Neural cell (in vitro differentiated cells): ENCODE data around the gene OR5A1. TPM values are rescaled to one million over a fixed set of nuclear protein-coding genes. Genes with fewer than 3 reads are reported as not detected.

Experiments used
- H2AFZ ChIP-seq: fragments of 200-600, 300-800 bp; sonication (generic), shearing (Covaris generic); 2 replicates; pipeline ENCODE4 v1.6.0; 2014; ENCODE audit warnings: low read depth, mild to moderate bottlenecking, antibody characterized with exemption, low read length, moderate library complexity
- H3F3A ChIP-seq: fragments of 200-600 bp; shearing (Covaris generic); 2 replicates; pipeline ENCODE4 v1.6.1; 2016; ENCODE audit warnings: mild to moderate bottlenecking, moderate library complexity, mixed read lengths, antibody characterized with exemption, low read length; ENCODE audit not compliant: insufficient read depth, poor library complexity, severe bottlenecking
- H3K27ac ChIP-seq: fragments of 200-600, 300-800 bp; sonication (generic), shearing (Covaris generic); 2 replicates; pipeline ENCODE4 v1.5.1; 2014; ENCODE audit warnings: mild to moderate bottlenecking, low read length, moderate library complexity
- H3K27me3 ChIP-seq: fragments of 300-800, 200-600 bp; sonication (generic), shearing (Covaris generic); 2 replicates; pipeline ENCODE4 v1.6.0; 2014; ENCODE audit warnings: mild to moderate bottlenecking, low read depth, low read length, moderate library complexity; ENCODE audit not compliant: insufficient read depth
- H3K36me3 ChIP-seq: fragments of 300-800, 200-600 bp; sonication (generic), shearing (Covaris generic); 2 replicates; pipeline ENCODE4 v1.5.1; 2014; ENCODE audit warnings: mild to moderate bottlenecking, antibody characterized with exemption, low read length, moderate library complexity; ENCODE audit not compliant: insufficient read depth
- H3K4me2 ChIP-seq: fragments of 300-800, 200-600 bp; sonication (generic), shearing (Covaris generic); 2 replicates; pipeline ENCODE4 v1.6.0; 2014; ENCODE audit warnings: mild to moderate bottlenecking, low read length
- H3K4me3 ChIP-seq: fragments of 300-800, 200-600 bp; sonication (generic), shearing (Covaris generic); 2 replicates; pipeline ENCODE4 v1.5.1; 2014; ENCODE audit warnings: mild to moderate bottlenecking, low read length, moderate library complexity
- H3K79me2 ChIP-seq: fragments of 200-600 bp; shearing (Covaris generic); replicated peaks from 2 replicates; pipeline ENCODE4 v1.6.0; 2014; ENCODE audit warnings: mild to moderate bottlenecking, low read length, moderate library complexity; ENCODE audit not compliant: insufficient read depth
- H3K9ac ChIP-seq: fragments of 300-800, 200-600 bp; sonication (generic), shearing (Covaris generic); 2 replicates; pipeline ENCODE4 v1.6.1; 2016; ENCODE audit warnings: mild to moderate bottlenecking, low read length, mixed read lengths
- H3K9me2 ChIP-seq: fragments of 200-600 bp; shearing (Covaris generic); 2 replicates; pipeline ENCODE4 v1.6.1; 2016; ENCODE audit warnings: mild to moderate bottlenecking, low read length, mixed read lengths; ENCODE audit not compliant: insufficient read depth
- H3K9me3 ChIP-seq: fragments of 200-600, 300-800 bp; sonication (generic), shearing (Covaris generic); 2 replicates; pipeline ENCODE4 v1.6.1; 2016; ENCODE audit warnings: mild to moderate bottlenecking, mixed run types, low read length, moderate library complexity, mixed read lengths
- H4K20me1 ChIP-seq: fragments of 200-600 bp; shearing (Covaris generic); 2 replicates; pipeline ENCODE4 v1.6.1; 2016; ENCODE audit warnings: mild to moderate bottlenecking, mixed run types; ENCODE audit not compliant: insufficient read depth
- EP300 ChIP-seq: fragments of 450-650 bp; conservative IDR thresholded peaks from 2 replicates; pipeline ENCODE4 v1.6.1; 2014; ENCODE audit warnings: antibody characterized with exemption, mild to moderate bottlenecking, moderate library complexity; ENCODE audit not compliant: poor library complexity, severe bottlenecking
- EZH2 ChIP-seq: fragments of 200-600, 300-800 bp; shearing (Covaris generic), sonication (generic); IDR thresholded peaks from 2 replicates; pipeline ENCODE4 v1.6.1; 2014; ENCODE audit warnings: antibody characterized with exemption, low read length, borderline replicate concordance, mild to moderate bottlenecking; ENCODE audit not compliant: insufficient read depth, poor library complexity, severe bottlenecking
- MXI1 ChIP-seq: fragments of 450-650 bp; conservative IDR thresholded peaks from 2 replicates; pipeline ENCODE4 v1.6.1; 2014; ENCODE audit warnings: antibody characterized with exemption, mild to moderate bottlenecking; ENCODE audit not compliant: poor library complexity, severe bottlenecking
- RAD21 ChIP-seq: fragments of 450-650 bp; conservative IDR thresholded peaks from 2 replicates; pipeline ENCODE4 v1.6.1; 2014; ENCODE audit warnings: antibody characterized with exemption, mild to moderate bottlenecking, moderate library complexity
- SMC3 ChIP-seq: fragments of 450-650 bp; conservative IDR thresholded peaks from 2 replicates; pipeline ENCODE4 v1.6.1; 2014; ENCODE audit warnings: antibody characterized with exemption, mild to moderate bottlenecking, moderate library complexity; ENCODE audit not compliant: poor library complexity
- TAF1 ChIP-seq: IDR thresholded peaks from 2 replicates; pipeline ENCODE4 v1.6.1; 2012; ENCODE audit warnings: low read depth
- polyA plus RNA-seq: library from polyadenylated mRNA; depleted of rRNA; stranded (reverse); fragments of >200 nt; gene quantifications from 2 replicates; pipeline ENCODE4 v1.2.3, GENCODE V29; 2014
- TF ChIP-seq, protein P1 (sequence below): fragments of 450-650 bp; IDR thresholded peaks from 2 replicates; pipeline ENCODE4 v1.5.1; 2014; ENCODE audit warnings: antibody characterized with exemption, mild to moderate bottlenecking, moderate library complexity; ENCODE audit not compliant: poor library complexity, severe bottlenecking
- TF ChIP-seq, protein P2 (sequence below): IDR thresholded peaks from 2 replicates; pipeline ENCODE4 v1.6.1; 2012; ENCODE audit warnings: borderline replicate concordance

Gene OR5A1
- polyA plus RNA-seq, 1 donor from 2014 or later: not detected

- Histone ChIP-seq H3K4me2 (no peak overlapping the region), H3K9me2 (no peaks in the 10 kb centered on the region)
Measured at GRCh38 chr11:59475176-59475575, 38.9 kb downstream of the OR5A1 start.

DNA sequence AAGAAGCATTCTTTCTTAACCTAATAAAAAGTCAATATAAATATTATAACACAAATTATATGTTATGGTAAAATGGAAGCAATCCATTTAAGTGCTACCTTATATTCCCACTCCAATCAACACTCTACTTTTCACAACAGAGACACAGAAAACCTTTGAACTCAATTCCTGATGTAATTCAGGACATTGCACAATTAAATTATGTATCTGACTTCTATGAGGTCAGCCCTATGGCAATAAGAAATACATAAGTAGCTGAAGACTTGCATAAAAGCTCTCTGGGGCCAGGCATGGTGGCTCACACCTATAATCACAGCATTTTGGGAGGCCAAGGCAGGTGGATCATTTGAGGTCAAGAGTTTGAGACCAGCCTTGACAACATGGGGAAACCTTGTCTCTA is 43.6 kb downstream of the OR5A1 start:
- Histone ChIP-seq H4K20me1 (no peaks in the 10 kb centered on the region), H3K9ac (no peak overlapping the region), H3K9me2 (no peaks in the 10 kb centered on the region), H3K27me3 (no peaks in the 10 kb centered on the region), H3F3A (no peaks in the 10 kb centered on the region), H3K27ac (no peak overlapping the region), H3K4me3 (no peak overlapping the region), H3K9me3 (no peaks in the 10 kb centered on the region), H3K4me2 (no peak overlapping the region), H3K36me3 (no peaks in the 10 kb centered on the region), H3K79me2 (no peaks in the 10 kb centered on the region), H2AFZ (no peak overlapping the region)
- TF ChIP-seq, protein P1, sequence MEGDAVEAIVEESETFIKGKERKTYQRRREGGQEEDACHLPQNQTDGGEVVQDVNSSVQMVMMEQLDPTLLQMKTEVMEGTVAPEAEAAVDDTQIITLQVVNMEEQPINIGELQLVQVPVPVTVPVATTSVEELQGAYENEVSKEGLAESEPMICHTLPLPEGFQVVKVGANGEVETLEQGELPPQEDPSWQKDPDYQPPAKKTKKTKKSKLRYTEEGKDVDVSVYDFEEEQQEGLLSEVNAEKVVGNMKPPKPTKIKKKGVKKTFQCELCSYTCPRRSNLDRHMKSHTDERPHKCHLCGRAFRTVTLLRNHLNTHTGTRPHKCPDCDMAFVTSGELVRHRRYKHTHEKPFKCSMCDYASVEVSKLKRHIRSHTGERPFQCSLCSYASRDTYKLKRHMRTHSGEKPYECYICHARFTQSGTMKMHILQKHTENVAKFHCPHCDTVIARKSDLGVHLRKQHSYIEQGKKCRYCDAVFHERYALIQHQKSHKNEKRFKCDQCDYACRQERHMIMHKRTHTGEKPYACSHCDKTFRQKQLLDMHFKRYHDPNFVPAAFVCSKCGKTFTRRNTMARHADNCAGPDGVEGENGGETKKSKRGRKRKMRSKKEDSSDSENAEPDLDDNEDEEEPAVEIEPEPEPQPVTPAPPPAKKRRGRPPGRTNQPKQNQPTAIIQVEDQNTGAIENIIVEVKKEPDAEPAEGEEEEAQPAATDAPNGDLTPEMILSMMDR: no peak

More at GRCh38 chr11:59475176-59475575, 38.9 kb downstream of the OR5A1 start:
- Histone ChIP-seq H3K9ac (no peak overlapping the region), H3K4me3 (no peak overlapping the region), H3K27me3 (no peaks in the 10 kb centered on the region), H3K9me3 (no peaks in the 10 kb centered on the region), H3K36me3 (no peaks in the 10 kb centered on the region), H3K79me2 (no peaks in the 10 kb centered on the region), H3F3A (no peaks in the 10 kb centered on the region), H3K27ac (no peak overlapping the region), H4K20me1 (no peaks in the 10 kb centered on the region), H2AFZ (no peak overlapping the region)
- TF ChIP-seq, protein P1: no peak
- TF ChIP-seq RAD21: no peak
- TF ChIP-seq EZH2: no peak
- TF ChIP-seq TAF1: no peak
- no peak for TF ChIP-seq EP300
- TF ChIP-seq MXI1: no peak
- TF ChIP-seq, protein P2, sequence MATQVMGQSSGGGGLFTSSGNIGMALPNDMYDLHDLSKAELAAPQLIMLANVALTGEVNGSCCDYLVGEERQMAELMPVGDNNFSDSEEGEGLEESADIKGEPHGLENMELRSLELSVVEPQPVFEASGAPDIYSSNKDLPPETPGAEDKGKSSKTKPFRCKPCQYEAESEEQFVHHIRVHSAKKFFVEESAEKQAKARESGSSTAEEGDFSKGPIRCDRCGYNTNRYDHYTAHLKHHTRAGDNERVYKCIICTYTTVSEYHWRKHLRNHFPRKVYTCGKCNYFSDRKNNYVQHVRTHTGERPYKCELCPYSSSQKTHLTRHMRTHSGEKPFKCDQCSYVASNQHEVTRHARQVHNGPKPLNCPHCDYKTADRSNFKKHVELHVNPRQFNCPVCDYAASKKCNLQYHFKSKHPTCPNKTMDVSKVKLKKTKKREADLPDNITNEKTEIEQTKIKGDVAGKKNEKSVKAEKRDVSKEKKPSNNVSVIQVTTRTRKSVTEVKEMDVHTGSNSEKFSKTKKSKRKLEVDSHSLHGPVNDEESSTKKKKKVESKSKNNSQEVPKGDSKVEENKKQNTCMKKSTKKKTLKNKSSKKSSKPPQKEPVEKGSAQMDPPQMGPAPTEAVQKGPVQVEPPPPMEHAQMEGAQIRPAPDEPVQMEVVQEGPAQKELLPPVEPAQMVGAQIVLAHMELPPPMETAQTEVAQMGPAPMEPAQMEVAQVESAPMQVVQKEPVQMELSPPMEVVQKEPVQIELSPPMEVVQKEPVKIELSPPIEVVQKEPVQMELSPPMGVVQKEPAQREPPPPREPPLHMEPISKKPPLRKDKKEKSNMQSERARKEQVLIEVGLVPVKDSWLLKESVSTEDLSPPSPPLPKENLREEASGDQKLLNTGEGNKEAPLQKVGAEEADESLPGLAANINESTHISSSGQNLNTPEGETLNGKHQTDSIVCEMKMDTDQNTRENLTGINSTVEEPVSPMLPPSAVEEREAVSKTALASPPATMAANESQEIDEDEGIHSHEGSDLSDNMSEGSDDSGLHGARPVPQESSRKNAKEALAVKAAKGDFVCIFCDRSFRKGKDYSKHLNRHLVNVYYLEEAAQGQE: no peak
- no peak for TF ChIP-seq SMC3
